GM21529 (cell line): ENCODE data around the gene AAMP.
"Not testable (repeated sequence)": the region's sequence is repeated elsewhere in the genome, so short reads cannot be mapped to it uniquely, and the experiment has no call there.

Experiments used
- ATAC-seq: cut with Tn5 transposase; IDR thresholded peaks from one replicate; pipeline ENCODE4 v1.9.1; 2021; ENCODE audit not compliant: unreplicated experiment

AAMP gene

GRCh38 chr2:218275371-218276072, 5.6 kb upstream of the AAMP start:
- no peak for ATAC-seq

- no peak for ATAC-seq
Measured at GRCh38 chr2:218274586-218274985, 4.6 kb upstream of the AAMP start.

- ATAC-seq = no peak
Measured at GRCh38 chr2:218273908-218274249, 3.9 kb upstream of the AAMP start.

- not testable (repeated sequence) for ATAC-seq
Measured at GRCh38 chr2:218273214-218273907, 3.4 kb upstream of the AAMP start.

GRCh38 chr2:218272531-218273212, 2.7 kb upstream of the AAMP start:
- peak; percentile 20 for ATAC-seq

- ATAC-seq = no peak
Measured at GRCh38 chr2:218271865-218272530, 2.1 kb upstream of the AAMP start.

GRCh38 chr2:218271487-218271797, 1.5 kb upstream of the AAMP start:
- ATAC-seq = no peak

- ATAC-seq = no peak
Measured at GRCh38 chr2:218270721-218271486, 967 bp upstream of the AAMP start.

GRCh38 chr2:218267259-218267658, 2.7 kb downstream of the AAMP start:
- ATAC-seq = no peak

GRCh38 chr2:218266316-218266979, 3.5 kb downstream of the AAMP start:
- no peak for ATAC-seq

GRCh38 chr2:218265626-218266025, 4.3 kb downstream of the AAMP start:
- ATAC-seq = no peak

- no peak for ATAC-seq
Measured at GRCh38 chr2:218264773-218265561, 5.0 kb downstream of the AAMP start.

- no peak for ATAC-seq
Measured at GRCh38 chr2:218263817-218264641, 5.9 kb downstream of the AAMP start.

GRCh38 chr2:218262631-218263586, 7.0 kb downstream of the AAMP start:
- ATAC-seq = no peak

- no peak for ATAC-seq
Measured at GRCh38 chr2:218262237-218262600, 7.7 kb downstream of the AAMP start.

- ATAC-seq = no peak
Measured at GRCh38 chr2:218261423-218262236, 8.3 kb downstream of the AAMP start.
